ENCODE data around the gene TUBB2B.

TUBB2B gene

DNA sequence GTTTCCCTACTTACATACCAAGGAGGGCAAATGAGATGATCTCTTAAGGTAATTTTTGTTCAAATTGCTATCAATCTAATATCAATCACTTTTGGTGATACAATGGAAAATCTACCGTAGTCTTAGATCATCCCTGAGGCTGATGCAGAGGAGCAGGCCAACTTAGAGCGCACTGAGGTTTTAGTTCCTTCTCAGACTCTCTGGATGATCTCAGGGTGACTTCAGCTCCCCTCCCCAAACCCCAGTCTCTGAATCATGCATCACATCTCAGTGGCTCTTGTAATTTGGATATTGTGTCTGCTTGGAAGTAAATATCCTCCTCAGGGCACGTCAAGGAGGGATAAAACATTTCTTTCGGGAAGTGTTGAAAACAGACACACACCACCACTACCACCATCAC is 5.9 kb downstream of the TUBB2B start:
- peaks cover 23% of the 10 kb centered on the region for H3K36me3 ChIP-seq (ENCODE audit: control insufficient read depth, insufficient read depth, low read length)
- no peak overlapping the region for H3K27ac ChIP-seq (ENCODE audit: low read depth, low read length)
- H3K27me3 ChIP-seq (ENCODE audit: control insufficient read depth, insufficient read depth, low read length) = no peaks in the 10 kb centered on the region
- peaks cover 7% of the 10 kb centered on the region; the same call in 1 of the 2 replicates for H3K4me1 ChIP-seq (ENCODE audit: control insufficient read depth, insufficient read depth, low read length)
- no peak overlapping the region for H3K4me3 ChIP-seq (ENCODE audit: low read depth, low read length)
- H3K9me3 ChIP-seq (ENCODE audit: control insufficient read depth, insufficient read depth, low read length) = no peaks in the 10 kb centered on the region
- H3K9ac ChIP-seq (ENCODE audit: low read depth, low read length) = no peak overlapping the region

DNA sequence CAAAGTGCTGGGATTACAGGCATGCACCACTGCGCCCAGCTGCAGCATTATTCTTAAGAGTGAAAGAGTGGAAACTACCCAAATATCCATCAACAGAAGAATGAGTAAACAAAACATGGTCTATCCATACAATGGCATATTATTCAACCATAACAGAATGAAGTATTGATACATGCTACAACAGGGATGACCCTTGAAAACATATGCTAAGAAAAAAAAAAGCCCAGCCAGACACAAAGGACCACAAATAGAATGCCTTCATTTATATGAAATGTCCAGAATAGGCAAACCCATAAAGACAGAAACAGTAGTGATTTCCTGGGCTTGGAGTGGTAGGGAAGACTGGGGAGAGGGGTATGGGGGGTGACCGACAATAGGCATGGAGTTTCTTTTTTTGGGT is 7.1 kb downstream of the TUBB2B start:
- H3K27me3 ChIP-seq (ENCODE audit: control insufficient read depth, insufficient read depth, low read length) = no peaks in the 10 kb centered on the region
- no peak overlapping the region for H3K27ac ChIP-seq (ENCODE audit: low read depth, low read length)
- no peak overlapping the region for H3K9ac ChIP-seq (ENCODE audit: low read depth, low read length)
- no peaks in the 10 kb centered on the region for H3K9me3 ChIP-seq (ENCODE audit: control insufficient read depth, insufficient read depth, low read length)
- peaks cover 13% of the 10 kb centered on the region for H3K36me3 ChIP-seq (ENCODE audit: control insufficient read depth, insufficient read depth, low read length)
- H3K4me3 ChIP-seq (ENCODE audit: low read depth, low read length) = no peak overlapping the region
- no peaks in the 10 kb centered on the region for H3K4me1 ChIP-seq (ENCODE audit: control insufficient read depth, insufficient read depth, low read length)

DNA sequence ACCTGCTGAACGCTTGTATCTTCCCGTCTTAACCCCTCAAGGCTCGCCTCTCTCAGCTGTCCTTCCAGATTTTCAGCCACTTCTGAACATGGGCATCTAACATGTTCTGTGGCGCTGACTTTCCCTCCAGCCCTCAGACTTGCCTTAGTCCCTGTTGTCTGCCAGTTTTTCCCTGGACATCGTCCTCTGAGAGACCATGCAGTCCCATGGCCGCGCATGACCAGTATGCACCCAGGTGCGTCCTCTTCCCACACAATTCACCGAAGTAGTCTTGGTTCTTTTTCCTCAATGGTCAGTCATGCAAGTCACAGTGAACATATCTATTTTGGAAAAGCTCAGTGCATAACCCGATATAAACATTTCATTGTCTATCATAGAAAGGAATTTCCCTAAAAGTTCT is 9.2 kb downstream of the TUBB2B start:
- no peak overlapping the region for H3K27ac ChIP-seq (ENCODE audit: low read depth, low read length)
- H3K4me3 ChIP-seq (ENCODE audit: low read depth, low read length) = no peak overlapping the region
- H3K27me3 ChIP-seq (ENCODE audit: control insufficient read depth, insufficient read depth, low read length) = no peaks in the 10 kb centered on the region
- no peak overlapping the region for H3K9ac ChIP-seq (ENCODE audit: low read depth, low read length)
- H3K9me3 ChIP-seq (ENCODE audit: control insufficient read depth, insufficient read depth, low read length) = no peaks in the 10 kb centered on the region
- no peaks in the 10 kb centered on the region for H3K4me1 ChIP-seq (ENCODE audit: control insufficient read depth, insufficient read depth, low read length)
- no peaks in the 10 kb centered on the region for H3K36me3 ChIP-seq (ENCODE audit: control insufficient read depth, insufficient read depth, low read length)

DNA sequence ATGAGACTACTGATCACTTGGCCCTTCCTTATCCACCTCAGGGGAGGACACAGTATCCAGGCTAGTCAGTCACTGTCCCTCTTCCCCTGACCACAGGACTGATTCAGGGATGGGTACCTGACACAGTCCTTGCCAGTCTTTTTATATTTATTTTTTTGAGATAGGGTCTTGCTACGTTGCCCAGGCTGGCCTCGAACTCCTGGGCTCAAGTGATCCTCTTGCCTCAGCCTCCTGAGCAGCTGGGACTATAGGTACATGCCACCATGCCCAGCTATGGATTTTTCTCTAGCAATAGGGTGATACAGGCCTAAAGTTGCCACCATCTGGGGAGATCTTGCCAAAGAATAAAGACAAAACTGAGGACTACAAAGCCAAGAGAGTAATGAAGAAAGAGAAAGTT is 10.2 kb downstream of the TUBB2B start:
- no peaks in the 10 kb centered on the region for H3K9me3 ChIP-seq (ENCODE audit: control insufficient read depth, insufficient read depth, low read length)
- H3K4me3 ChIP-seq (ENCODE audit: low read depth, low read length) = no peak overlapping the region
- H3K27ac ChIP-seq (ENCODE audit: low read depth, low read length) = no peak overlapping the region
- H3K36me3 ChIP-seq (ENCODE audit: control insufficient read depth, insufficient read depth, low read length) = no peaks in the 10 kb centered on the region
- H3K4me1 ChIP-seq (ENCODE audit: control insufficient read depth, insufficient read depth, low read length) = no peaks in the 10 kb centered on the region
- no peaks in the 10 kb centered on the region for H3K27me3 ChIP-seq (ENCODE audit: control insufficient read depth, insufficient read depth, low read length)
- no peak overlapping the region for H3K9ac ChIP-seq (ENCODE audit: low read depth, low read length)

DNA sequence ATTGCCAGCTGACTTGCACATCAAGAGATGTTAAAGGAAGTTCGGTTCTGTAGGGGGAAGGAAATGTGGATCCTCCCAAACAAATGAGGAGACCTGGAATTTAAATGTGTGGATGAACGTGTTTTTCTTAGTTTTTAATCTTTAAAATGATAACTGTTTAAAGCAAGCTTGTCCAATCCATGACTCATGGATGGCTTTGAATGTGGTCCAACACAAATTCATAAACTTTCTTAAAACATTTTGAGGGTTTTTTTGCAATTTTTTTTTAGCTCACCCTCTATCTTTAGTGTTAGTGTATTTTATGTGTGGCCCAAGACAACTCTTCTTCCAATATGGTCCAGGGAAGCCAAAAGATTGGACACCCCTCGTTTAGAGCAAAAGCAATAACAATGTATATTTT is 12.6 kb downstream of the TUBB2B start:
- H3K9ac ChIP-seq (ENCODE audit: low read depth, low read length) = no peak overlapping the region

DNA sequence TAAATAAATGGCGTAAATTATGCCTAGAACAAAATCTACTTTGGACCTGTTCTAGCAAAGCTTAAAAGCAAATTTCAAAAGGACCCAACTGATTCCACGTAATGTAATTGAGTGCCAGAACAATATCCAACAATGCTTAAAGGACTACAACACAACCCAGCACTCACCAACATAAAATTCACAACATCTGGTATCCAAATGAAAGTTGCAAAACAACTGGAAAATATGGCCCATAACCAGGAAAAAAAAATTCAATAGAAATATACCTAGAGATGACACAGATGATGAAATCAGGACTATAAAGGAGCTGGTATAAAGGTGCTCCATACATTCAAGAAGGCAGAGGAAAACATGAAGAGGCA is 14.1 kb downstream of the TUBB2B start:
- Histone ChIP-seq H3K36me3 (ENCODE audit: control insufficient read depth, insufficient read depth, low read length) (no peaks in the 10 kb centered on the region), H3K9ac (ENCODE audit: low read depth, low read length) (no peak overlapping the region), H3K4me3 (ENCODE audit: low read depth, low read length) (no peak overlapping the region), H3K27ac (ENCODE audit: low read depth, low read length) (no peak overlapping the region), H3K4me1 (ENCODE audit: control insufficient read depth, insufficient read depth, low read length) (peaks cover 12% of the 10 kb centered on the region), H3K27me3 (ENCODE audit: control insufficient read depth, insufficient read depth, low read length) (no peaks in the 10 kb centered on the region), H3K9me3 (ENCODE audit: control insufficient read depth, insufficient read depth, low read length) (no peaks in the 10 kb centered on the region)

More for the DNA sequence above, 12.6 kb downstream of the TUBB2B start:
- Histone ChIP-seq H3K27ac (ENCODE audit: low read depth, low read length) (no peak overlapping the region), H3K36me3 (ENCODE audit: control insufficient read depth, insufficient read depth, low read length) (no peaks in the 10 kb centered on the region), H3K27me3 (ENCODE audit: control insufficient read depth, insufficient read depth, low read length) (no peaks in the 10 kb centered on the region), H3K9me3 (ENCODE audit: control insufficient read depth, insufficient read depth, low read length) (no peaks in the 10 kb centered on the region), H3K4me1 (ENCODE audit: control insufficient read depth, insufficient read depth, low read length) (no peaks in the 10 kb centered on the region), H3K4me3 (ENCODE audit: low read depth, low read length) (no peak overlapping the region)

DNA sequence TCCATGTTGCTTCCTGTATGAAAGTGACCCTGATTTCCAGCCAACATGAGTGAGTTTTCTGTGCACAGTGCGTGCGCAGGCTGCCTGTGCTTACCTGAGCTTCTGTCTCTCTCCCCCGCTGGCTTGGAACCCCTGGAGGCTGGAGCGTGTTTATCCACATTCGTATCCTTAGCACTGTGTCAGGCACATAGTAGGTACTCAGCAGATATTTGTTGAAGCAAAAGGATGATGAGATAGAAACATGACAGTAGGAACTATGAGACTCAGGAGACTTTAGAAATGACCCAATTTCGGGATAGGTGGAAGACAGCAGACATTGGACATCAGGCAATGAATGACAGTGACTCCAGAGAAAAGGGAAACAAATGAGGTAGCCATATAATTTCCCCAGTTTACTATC is 15.2 kb downstream of the TUBB2B start:
- peaks cover 17% of the 10 kb centered on the region for H3K4me1 ChIP-seq (ENCODE audit: control insufficient read depth, insufficient read depth, low read length)
- no peak overlapping the region for H3K9ac ChIP-seq (ENCODE audit: low read depth, low read length)
- no peak overlapping the region for H3K4me3 ChIP-seq (ENCODE audit: low read depth, low read length)
- H3K27ac ChIP-seq (ENCODE audit: low read depth, low read length) = no peak overlapping the region
- H3K36me3 ChIP-seq (ENCODE audit: control insufficient read depth, insufficient read depth, low read length) = no peaks in the 10 kb centered on the region
- H3K27me3 ChIP-seq (ENCODE audit: control insufficient read depth, insufficient read depth, low read length) = no peaks in the 10 kb centered on the region
- H3K9me3 ChIP-seq (ENCODE audit: control insufficient read depth, insufficient read depth, low read length) = no peaks in the 10 kb centered on the region

DNA sequence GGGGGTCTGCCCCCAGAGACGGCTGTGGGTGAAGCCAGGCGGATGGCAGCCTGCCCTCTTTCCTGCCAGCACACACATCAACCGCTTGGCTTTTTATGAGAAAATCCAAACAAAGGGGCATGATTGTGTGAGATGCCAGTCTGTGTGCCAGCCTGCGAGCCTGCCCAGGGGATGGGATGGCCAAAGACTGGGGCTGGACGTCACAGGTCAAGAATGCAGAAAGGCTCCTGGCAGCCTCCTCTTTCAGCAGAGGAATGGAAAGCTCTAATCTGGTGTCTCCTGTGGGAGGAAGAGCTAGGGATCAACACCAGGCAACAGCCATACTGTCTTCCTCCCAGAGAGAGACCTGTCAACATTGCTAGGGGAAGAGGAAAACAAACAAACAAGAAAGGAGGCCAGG is 15.8 kb downstream of the TUBB2B start:
- H3K4me1 ChIP-seq (ENCODE audit: control insufficient read depth, insufficient read depth, low read length) = peaks cover 17% of the 10 kb centered on the region
- no peak overlapping the region for H3K9ac ChIP-seq (ENCODE audit: low read depth, low read length)
- no peaks in the 10 kb centered on the region for H3K36me3 ChIP-seq (ENCODE audit: control insufficient read depth, insufficient read depth, low read length)
- H3K4me3 ChIP-seq (ENCODE audit: low read depth, low read length) = no peak overlapping the region
- no peaks in the 10 kb centered on the region for H3K27me3 ChIP-seq (ENCODE audit: control insufficient read depth, insufficient read depth, low read length)
- H3K9me3 ChIP-seq (ENCODE audit: control insufficient read depth, insufficient read depth, low read length) = no peaks in the 10 kb centered on the region
- no peak overlapping the region for H3K27ac ChIP-seq (ENCODE audit: low read depth, low read length)

DNA sequence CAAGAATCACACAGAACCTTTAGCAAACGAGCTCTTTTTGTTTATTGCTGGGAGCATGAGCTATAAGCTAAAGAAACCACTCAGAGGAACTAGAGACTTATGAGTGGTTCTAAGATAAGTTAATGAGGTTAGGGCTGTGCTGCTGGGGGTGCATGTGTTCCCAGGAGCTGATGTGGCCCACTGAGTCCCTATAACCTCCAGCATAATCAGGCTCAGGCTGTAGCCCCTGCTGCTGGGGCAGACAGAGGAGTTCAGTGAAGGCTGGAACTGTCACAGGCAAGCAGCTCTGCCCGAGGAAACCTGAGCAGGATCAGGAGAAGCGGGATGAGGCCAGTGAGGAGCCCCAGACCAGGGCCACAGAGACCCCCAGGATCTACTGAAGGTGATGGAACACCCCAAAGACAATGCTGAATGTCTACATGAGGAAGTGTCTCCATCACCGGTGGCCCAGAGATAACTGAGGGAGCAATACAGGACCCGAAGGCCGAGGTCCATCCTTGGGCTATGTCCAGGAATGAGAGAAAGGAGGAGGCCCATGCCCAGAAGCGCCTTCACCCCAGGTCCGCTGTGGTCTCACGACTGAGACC is 17.3 kb downstream of the TUBB2B start:
- H3K4me1 ChIP-seq (ENCODE audit: control insufficient read depth, insufficient read depth, low read length) = peaks cover 17% of the 10 kb centered on the region
- H3K27me3 ChIP-seq (ENCODE audit: control insufficient read depth, insufficient read depth, low read length) = no peaks in the 10 kb centered on the region
- H3K4me3 ChIP-seq (ENCODE audit: low read depth, low read length) = no peak overlapping the region
- H3K27ac ChIP-seq (ENCODE audit: low read depth, low read length) = no peak overlapping the region
- no peaks in the 10 kb centered on the region for H3K9me3 ChIP-seq (ENCODE audit: control insufficient read depth, insufficient read depth, low read length)
- H3K9ac ChIP-seq (ENCODE audit: low read depth, low read length) = no peak overlapping the region
- H3K36me3 ChIP-seq (ENCODE audit: control insufficient read depth, insufficient read depth, low read length) = no peaks in the 10 kb centered on the region

DNA sequence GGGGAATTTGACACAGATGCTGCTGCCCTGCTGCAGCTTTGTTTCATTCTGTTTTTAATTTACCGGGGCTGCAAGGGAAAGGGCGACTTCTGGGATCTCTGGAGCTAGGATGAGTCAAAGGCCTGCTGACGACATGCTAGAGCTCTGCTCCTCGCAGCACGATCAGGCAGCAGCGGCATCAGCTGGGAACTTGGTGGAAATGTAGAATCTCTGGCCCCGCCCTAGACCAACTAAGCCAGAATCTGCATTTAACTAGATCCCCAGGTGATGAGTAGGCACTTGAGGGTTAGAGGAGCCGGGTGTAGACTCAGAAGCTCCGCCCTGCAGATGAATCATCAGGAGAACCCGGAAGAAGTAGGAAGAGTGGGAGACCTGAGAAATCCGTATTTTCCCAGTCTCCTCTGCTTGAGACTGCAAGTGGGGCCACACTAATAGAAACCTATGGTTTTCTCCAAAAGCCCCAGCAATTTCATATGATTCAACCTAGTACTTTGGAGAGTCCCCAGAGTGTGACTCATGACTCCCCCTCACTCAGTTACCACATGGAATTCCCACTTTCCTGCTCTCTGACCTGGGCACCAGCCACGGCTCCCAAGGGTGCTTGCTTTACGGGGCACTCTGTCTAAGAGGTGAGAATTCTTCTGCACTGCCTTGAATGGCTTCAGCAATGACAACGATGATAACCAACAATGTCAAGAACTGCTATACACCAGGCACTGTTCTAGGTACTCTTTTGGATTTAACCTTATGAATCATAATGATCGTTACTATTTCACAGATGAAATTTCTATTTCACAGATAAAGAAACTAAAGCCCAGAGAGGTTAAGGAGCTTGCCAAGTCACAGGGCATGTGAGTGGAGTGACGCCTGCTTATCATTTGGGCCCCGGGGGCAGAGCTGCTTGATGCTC is 18.1 kb downstream of the TUBB2B start:
- peaks cover 17% of the 10 kb centered on the region for H3K4me1 ChIP-seq (ENCODE audit: control insufficient read depth, insufficient read depth, low read length)
- no peaks in the 10 kb centered on the region for H3K9me3 ChIP-seq (ENCODE audit: control insufficient read depth, insufficient read depth, low read length)
- peak overlapping the region; percentile 86 for H3K27ac ChIP-seq (ENCODE audit: low read depth, low read length)
- no peaks in the 10 kb centered on the region for H3K27me3 ChIP-seq (ENCODE audit: control insufficient read depth, insufficient read depth, low read length)
- no peak overlapping the region for H3K9ac ChIP-seq (ENCODE audit: low read depth, low read length)
- H3K4me3 ChIP-seq (ENCODE audit: low read depth, low read length) = peak overlapping the region; percentile 17; the same call in 1 of the 2 replicates
- H3K36me3 ChIP-seq (ENCODE audit: control insufficient read depth, insufficient read depth, low read length) = no peaks in the 10 kb centered on the region

DNA sequence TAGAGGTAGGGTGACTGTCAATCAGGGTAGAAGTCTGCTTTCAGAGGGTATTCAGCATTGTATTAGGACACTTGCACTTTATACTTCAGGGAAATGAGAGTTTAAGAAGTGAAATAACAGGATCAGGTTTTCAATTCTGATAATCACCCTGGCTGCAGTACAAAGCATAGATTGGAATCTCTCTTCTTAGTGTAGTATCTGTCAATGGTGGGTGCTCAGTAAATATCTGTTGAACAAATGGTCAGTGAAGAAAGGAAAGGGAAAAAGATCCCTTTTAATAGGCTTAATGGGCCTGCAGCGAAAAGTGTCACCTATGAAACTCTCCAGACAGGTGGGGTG is 18.7 kb downstream of the TUBB2B start:
- Histone ChIP-seq H3K4me3 (ENCODE audit: low read depth, low read length) (peak overlapping the region; percentile 17; the same call in 1 of the 2 replicates), H3K4me1 (ENCODE audit: control insufficient read depth, insufficient read depth, low read length) (peaks cover 17% of the 10 kb centered on the region), H3K9ac (ENCODE audit: low read depth, low read length) (no peak overlapping the region), H3K36me3 (ENCODE audit: control insufficient read depth, insufficient read depth, low read length) (no peaks in the 10 kb centered on the region), H3K9me3 (ENCODE audit: control insufficient read depth, insufficient read depth, low read length) (no peaks in the 10 kb centered on the region), H3K27ac (ENCODE audit: low read depth, low read length) (peak overlapping the region; percentile 86), H3K27me3 (ENCODE audit: control insufficient read depth, insufficient read depth, low read length) (no peaks in the 10 kb centered on the region)

All from HUES48 (cell line).